HEK293 (cell line): ENCODE results near the gene JAM3.

Experiments used
- CTCF ChIP-seq: fragments of 450-650 bp; formaldehyde crosslinking; IDR thresholded peaks from 2 replicates; pipeline ENCODE4 v1.5.1; 2016; ENCODE audit warnings: missing biosample characterization, missing genetic modification characterization
- SCRT2 ChIP-seq: fragments of 450-650 bp; formaldehyde crosslinking; IDR thresholded peaks from 2 replicates; pipeline ENCODE4 v1.5.1; 2016; ENCODE audit warnings: missing biosample characterization, missing genetic modification characterization
- SP2 ChIP-seq: fragments of 450-650 bp; formaldehyde crosslinking; IDR thresholded peaks from 2 replicates; pipeline ENCODE4 v1.5.1; 2016; ENCODE audit warnings: missing biosample characterization, missing genetic modification characterization
- TCF7L2 ChIP-seq: IDR thresholded peaks from 2 replicates; pipeline ENCODE4 v1.6.1; 2011; ENCODE audit warnings: low read depth, mild to moderate bottlenecking, inconsistent platforms, low read length, moderate library complexity, borderline replicate concordance
- YY1 ChIP-seq: fragments of 450-650 bp; formaldehyde crosslinking; IDR thresholded peaks from 2 replicates; pipeline ENCODE4 v1.5.1; 2018; ENCODE audit warnings: missing biosample characterization, missing genetic modification characterization
- ZBTB11 ChIP-seq: fragments of 450-650 bp; formaldehyde crosslinking; conservative IDR thresholded peaks from 2 replicates; pipeline ENCODE4 v1.5.1; 2016; ENCODE audit warnings: low read depth, missing biosample characterization, missing genetic modification characterization
- ZFHX2 ChIP-seq: fragments of 450-650 bp; formaldehyde crosslinking; conservative IDR thresholded peaks from 2 replicates; pipeline ENCODE4 v1.5.1; 2016; ENCODE audit warnings: missing biosample characterization, missing genetic modification characterization
- ZNF140 ChIP-seq: fragments of 450-650 bp; formaldehyde crosslinking; IDR thresholded peaks from 2 replicates; pipeline ENCODE4 v1.5.1; 2016; ENCODE audit warnings: missing biosample characterization, missing genetic modification characterization
- ZNF266 ChIP-seq: fragments of 450-650 bp; formaldehyde crosslinking; IDR thresholded peaks from 2 replicates; pipeline ENCODE4 v1.5.1; 2016; ENCODE audit warnings: missing biosample characterization, missing genetic modification characterization, low read depth
- ZNF544 ChIP-seq: fragments of 450-650 bp; formaldehyde crosslinking; IDR thresholded peaks from 2 replicates; pipeline ENCODE4 v1.5.0; 2017; ENCODE audit warnings: missing biosample characterization, missing genetic modification characterization
- ZNF558 ChIP-seq: fragments of 450-650 bp; formaldehyde crosslinking; IDR thresholded peaks from 2 replicates; pipeline ENCODE4 v1.5.1; 2016; ENCODE audit warnings: missing biosample characterization, missing genetic modification characterization
- ZNF707 ChIP-seq: fragments of 450-650 bp; formaldehyde crosslinking; IDR thresholded peaks from 2 replicates; pipeline ENCODE4 v1.5.1; 2016; ENCODE audit warnings: missing biosample characterization, missing genetic modification characterization
- ZNF792 ChIP-seq: fragments of 450-650 bp; formaldehyde crosslinking; IDR thresholded peaks from 2 replicates; pipeline ENCODE4 v1.5.1; 2016; ENCODE audit warnings: missing biosample characterization, missing genetic modification characterization
- ZSCAN30 ChIP-seq: fragments of 450-650 bp; IDR thresholded peaks from 2 replicates; pipeline ENCODE4 v1.5.1; 2018; ENCODE audit warnings: missing biosample characterization, mild to moderate bottlenecking, missing genetic modification characterization, moderate library complexity

DNA sequence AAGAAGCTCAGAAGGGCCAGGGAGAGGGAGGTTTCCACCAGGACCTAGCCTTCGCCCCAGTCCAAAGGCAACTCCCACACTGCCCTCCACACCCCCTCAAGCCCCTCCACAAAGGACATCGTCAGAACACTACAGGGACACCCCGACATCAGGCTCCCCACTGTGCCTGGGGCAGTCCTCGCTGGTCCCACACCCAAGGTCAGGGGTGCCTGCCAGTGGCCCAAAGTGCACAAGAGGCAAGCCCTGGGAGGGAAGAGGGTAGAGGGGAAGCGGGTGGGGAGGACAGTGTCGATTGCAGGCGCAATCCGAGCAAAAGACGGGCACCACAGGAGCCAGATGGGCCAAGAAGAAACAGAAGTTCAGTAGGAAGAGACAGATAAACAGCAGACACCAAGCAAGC lies 35.6 kb upstream of the JAM3 start:
- TF ChIP-seq SP2 (tag by site-specific recombination) (no peak), CTCF (no peak), ZBTB11 (tag by site-specific recombination) (no peak), YY1 (no peak), ZSCAN30 (tag by site-specific recombination) (no peak), ZFHX2 (tag by site-specific recombination) (no peak), ZNF707 (tag by site-specific recombination) (no peak), ZNF792 (tag by site-specific recombination) (no peak), TCF7L2 (no peak), SCRT2 (tag by site-specific recombination) (no peak), ZNF544 (tag by site-specific recombination) (no peak), ZNF558 (tag by site-specific recombination) (no peak), ZNF140 (no peak), ZNF266 (tag by site-specific recombination) (no peak)
